Cardiac fibroblast (primary cell): Measurements from ENCODE around the gene PRRT4.

Source experiments
- DNase-seq, 2 donors: peaks; one replicate each; pipeline versions ENCODE4 v3.0.0 to v3.0.0-alpha.2; 2010; ENCODE audit warnings: low read depth in 2 of 2
- H3K4me3 ChIP-seq, 2 donors: replicated peaks in 1 of 2; 1 replicate in 1 of 2; 2 replicates in 1 of 2; pipeline ENCODE4 v1.5.1; 2011; ENCODE audit warnings: low read depth in 2 of 2, low read length in 2 of 2, mild to moderate bottlenecking in 2 of 2, moderate library complexity in 1 of 2
- CTCF ChIP-seq: IDR thresholded peaks from one replicate; pipeline ENCODE4 v1.5.1; 2011; ENCODE audit warnings: low read depth, mild to moderate bottlenecking, low read length, inconsistent platforms

PRRT4 gene

GRCh38 chr7:128349466-128349825 lies 12.0 kb downstream of the PRRT4 start:
- no peak for DNase-seq
- H3K4me3 ChIP-seq, result no peak overlapping the region
- TF ChIP-seq CTCF, result no peak

GRCh38 chr7:128347647-128348097 lies 13.8 kb downstream of the PRRT4 start:
- no peak overlapping the region for H3K4me3 ChIP-seq
- peak; percentile 83 for TF ChIP-seq CTCF
- DNase-seq, result peak; percentile 63 to 66

GRCh38 chr7:128344431-128344774 lies 17.1 kb downstream of the PRRT4 start:
- DNase-seq, result no peak
- no peak for TF ChIP-seq CTCF
- no peak overlapping the region for H3K4me3 ChIP-seq

- TF ChIP-seq CTCF, result no peak
- DNase-seq, result peak; percentile 93 to 94
- peak within 1 kb of the TSS; percentile 74 to 97 for H3K4me3 ChIP-seq
Observed at GRCh38 chr7:128343554-128344430, 17.7 kb downstream of the PRRT4 start, which contains the start of gene RBM28. TSS of gene RBM28 (minus strand) at chr7:128343908. CDS start at chr7:128343793, 115 bp downstream.

- no peak for TF ChIP-seq CTCF
- no peak overlapping the region for H3K4me3 ChIP-seq
- DNase-seq, result no peak
Observed at GRCh38 chr7:128341733-128342132, 19.8 kb downstream of the PRRT4 start.

GRCh38 chr7:128335730-128336129 lies 25.8 kb downstream of the PRRT4 start:
- H3K4me3 ChIP-seq, result no peak overlapping the region
- DNase-seq, result no peak
- no peak for TF ChIP-seq CTCF

- TF ChIP-seq CTCF, result no peak
- DNase-seq, result no peak
- H3K4me3 ChIP-seq, result no peak overlapping the region
Observed at GRCh38 chr7:128324368-128324680, 37.2 kb downstream of the PRRT4 start.
